ENCODE data around the gene TMED7.

- TF ChIP-seq, protein P1, sequence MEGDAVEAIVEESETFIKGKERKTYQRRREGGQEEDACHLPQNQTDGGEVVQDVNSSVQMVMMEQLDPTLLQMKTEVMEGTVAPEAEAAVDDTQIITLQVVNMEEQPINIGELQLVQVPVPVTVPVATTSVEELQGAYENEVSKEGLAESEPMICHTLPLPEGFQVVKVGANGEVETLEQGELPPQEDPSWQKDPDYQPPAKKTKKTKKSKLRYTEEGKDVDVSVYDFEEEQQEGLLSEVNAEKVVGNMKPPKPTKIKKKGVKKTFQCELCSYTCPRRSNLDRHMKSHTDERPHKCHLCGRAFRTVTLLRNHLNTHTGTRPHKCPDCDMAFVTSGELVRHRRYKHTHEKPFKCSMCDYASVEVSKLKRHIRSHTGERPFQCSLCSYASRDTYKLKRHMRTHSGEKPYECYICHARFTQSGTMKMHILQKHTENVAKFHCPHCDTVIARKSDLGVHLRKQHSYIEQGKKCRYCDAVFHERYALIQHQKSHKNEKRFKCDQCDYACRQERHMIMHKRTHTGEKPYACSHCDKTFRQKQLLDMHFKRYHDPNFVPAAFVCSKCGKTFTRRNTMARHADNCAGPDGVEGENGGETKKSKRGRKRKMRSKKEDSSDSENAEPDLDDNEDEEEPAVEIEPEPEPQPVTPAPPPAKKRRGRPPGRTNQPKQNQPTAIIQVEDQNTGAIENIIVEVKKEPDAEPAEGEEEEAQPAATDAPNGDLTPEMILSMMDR (IDR thresholded peaks at IDR 0.05), result peak in 2 of 4 experiments; percentile 13 to 63
- TF ChIP-seq POLR2A (IDR thresholded peaks at IDR 0.05), result peak in 1 of 2 donors; percentile 10
These were observed 23.9 kb downstream of the TMED7 start, which contains the start of gene TICAM2 for GRCh38 chr5:115601701-115602590.

Data from uterus (tissue), 2 donors.